ENCODE data around the gene FGFBP3.

FGFBP3 gene

GRCh38 chr10:91875156-91875555 is 34.1 kb downstream of the FGFBP3 start:
- H3K36me3 ChIP-seq, result no peaks in the 10 kb centered on the region
- H3K27me3 ChIP-seq, result no peaks in the 10 kb centered on the region
- DNase-seq, result no peak
- no peak for TF ChIP-seq CTCF (IDR thresholded peaks at IDR 0.05; ENCODE audit: low read depth, low read length)
- H3K9me3 ChIP-seq, result no peaks in the 10 kb centered on the region
- no peak overlapping the region for H3K4me3 ChIP-seq (ENCODE audit: low read depth, low read length)
- 0 out of 2 replicates have a peak, but pooled peaks cover 9% of the 10 kb centered on the region for H3K4me1 ChIP-seq

GRCh38 chr10:91865562-91866081 is 43.7 kb downstream of the FGFBP3 start:
- Histone ChIP-seq H3K4me1 (no peaks in the 10 kb centered on the region), H3K36me3 (peaks cover 16% of the 10 kb centered on the region), H3K4me3 (ENCODE audit: low read depth, low read length) (no peak overlapping the region), H3K27me3 (no peaks in the 10 kb centered on the region), H3K9me3 (no peaks in the 10 kb centered on the region)
- DNase-seq, result no peak
- TF ChIP-seq CTCF (IDR thresholded peaks at IDR 0.05; ENCODE audit: low read depth, low read length), result no peak

- peaks cover 19% of the 10 kb centered on the region for H3K36me3 ChIP-seq
- DNase-seq, result no peak
These were observed 44.5 kb downstream of the FGFBP3 start for GRCh38 chr10:91864744-91865143.

GRCh38 chr10:91864099-91864498 is 45.2 kb downstream of the FGFBP3 start:
- Histone ChIP-seq H3K9me3 (no peaks in the 10 kb centered on the region), H3K4me1 (no peaks in the 10 kb centered on the region), H3K4me3 (ENCODE audit: low read depth, low read length) (no peak overlapping the region), H3K27me3 (no peaks in the 10 kb centered on the region), H3K36me3 (peaks cover 23% of the 10 kb centered on the region)
- TF ChIP-seq CTCF (IDR thresholded peaks at IDR 0.05; ENCODE audit: low read depth, low read length), result no peak
- DNase-seq, result no peak

More at GRCh38 chr10:91864744-91865143, 44.5 kb downstream of the FGFBP3 start:
- no peak for TF ChIP-seq CTCF (IDR thresholded peaks at IDR 0.05; ENCODE audit: low read depth, low read length)
- Histone ChIP-seq H3K4me1 (no peaks in the 10 kb centered on the region), H3K27me3 (no peaks in the 10 kb centered on the region), H3K4me3 (ENCODE audit: low read depth, low read length) (no peak overlapping the region), H3K9me3 (no peaks in the 10 kb centered on the region)

GRCh38 chr10:91860885-91861284 is 48.4 kb downstream of the FGFBP3 start:
- no peak for DNase-seq
- Histone ChIP-seq H3K36me3 (peaks cover 30% of the 10 kb centered on the region), H3K9me3 (no peaks in the 10 kb centered on the region), H3K4me1 (peaks cover 6% of the 10 kb centered on the region; the same call in 1 of the 2 replicates), H3K4me3 (ENCODE audit: low read depth, low read length) (no peak overlapping the region), H3K27me3 (no peaks in the 10 kb centered on the region)
- TF ChIP-seq CTCF (IDR thresholded peaks at IDR 0.05; ENCODE audit: low read depth, low read length), result no peak

GRCh38 chr10:91856637-91857036 is 52.6 kb downstream of the FGFBP3 start:
- TF ChIP-seq CTCF (IDR thresholded peaks at IDR 0.05; ENCODE audit: low read depth, low read length), result peak; percentile 58
- Histone ChIP-seq H3K9me3 (no peaks in the 10 kb centered on the region), H3K27me3 (no peaks in the 10 kb centered on the region), H3K36me3 (peaks cover 27% of the 10 kb centered on the region), H3K4me3 (ENCODE audit: low read depth, low read length) (no peak overlapping the region), H3K4me1 (peaks cover 6% of the 10 kb centered on the region; the same call in 1 of the 2 replicates)
- no peak for DNase-seq
